ENCODE measurements around the gene OSGEP. TPM values are rescaled to one million over a fixed set of nuclear protein-coding genes. Genes with fewer than 3 reads are reported as not detected.

Gene OSGEP
- total RNA-seq, 2 donors from 2014 or later: 66.2 to 108 TPM

DNA sequence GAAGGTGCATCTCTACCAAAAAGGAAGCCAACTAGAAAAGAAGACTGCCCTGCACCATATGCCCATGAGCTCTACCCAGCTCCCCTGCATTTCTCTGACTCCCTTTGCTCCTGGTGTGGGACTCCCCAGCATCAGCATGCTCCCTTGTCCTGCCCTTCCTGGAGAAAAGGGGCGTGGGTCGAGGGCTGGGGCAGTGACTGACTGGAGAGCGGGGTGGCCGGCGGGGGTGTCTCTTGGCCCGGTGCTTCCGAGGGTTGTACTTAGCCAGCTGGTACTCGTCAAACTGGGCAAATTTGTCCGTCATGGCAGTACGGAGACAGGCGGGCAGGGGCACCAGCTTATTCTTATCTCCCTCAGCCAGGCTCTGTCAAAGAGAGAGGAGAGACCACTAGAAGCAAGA is 51.1 kb downstream of the OSGEP start:
- H3K27me3 ChIP-seq (replicated peaks; ENCODE audit: insufficient read depth): no peaks in the 10 kb centered on the region
- no peak overlapping the region for H3K27ac ChIP-seq
- no peak overlapping the region for H3K4me3 ChIP-seq
- ATAC-seq (ENCODE audit: insufficient number of reproducible peaks, low FRiP score, low read depth) (no peak), DNase-seq (ENCODE audit: low spot score) (no peak)
- peaks cover 65% of the 10 kb centered on the region for H3K36me3 ChIP-seq
- no peaks in the 10 kb centered on the region for H3K4me1 ChIP-seq (ENCODE audit: control insufficient read depth in 1 of 2, low read depth in 2 of 2)
- TF ChIP-seq, protein P1, sequence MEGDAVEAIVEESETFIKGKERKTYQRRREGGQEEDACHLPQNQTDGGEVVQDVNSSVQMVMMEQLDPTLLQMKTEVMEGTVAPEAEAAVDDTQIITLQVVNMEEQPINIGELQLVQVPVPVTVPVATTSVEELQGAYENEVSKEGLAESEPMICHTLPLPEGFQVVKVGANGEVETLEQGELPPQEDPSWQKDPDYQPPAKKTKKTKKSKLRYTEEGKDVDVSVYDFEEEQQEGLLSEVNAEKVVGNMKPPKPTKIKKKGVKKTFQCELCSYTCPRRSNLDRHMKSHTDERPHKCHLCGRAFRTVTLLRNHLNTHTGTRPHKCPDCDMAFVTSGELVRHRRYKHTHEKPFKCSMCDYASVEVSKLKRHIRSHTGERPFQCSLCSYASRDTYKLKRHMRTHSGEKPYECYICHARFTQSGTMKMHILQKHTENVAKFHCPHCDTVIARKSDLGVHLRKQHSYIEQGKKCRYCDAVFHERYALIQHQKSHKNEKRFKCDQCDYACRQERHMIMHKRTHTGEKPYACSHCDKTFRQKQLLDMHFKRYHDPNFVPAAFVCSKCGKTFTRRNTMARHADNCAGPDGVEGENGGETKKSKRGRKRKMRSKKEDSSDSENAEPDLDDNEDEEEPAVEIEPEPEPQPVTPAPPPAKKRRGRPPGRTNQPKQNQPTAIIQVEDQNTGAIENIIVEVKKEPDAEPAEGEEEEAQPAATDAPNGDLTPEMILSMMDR (IDR thresholded peaks at IDR 0.05): no peak
- no peaks in the 10 kb centered on the region for H3K9me3 ChIP-seq

DNA sequence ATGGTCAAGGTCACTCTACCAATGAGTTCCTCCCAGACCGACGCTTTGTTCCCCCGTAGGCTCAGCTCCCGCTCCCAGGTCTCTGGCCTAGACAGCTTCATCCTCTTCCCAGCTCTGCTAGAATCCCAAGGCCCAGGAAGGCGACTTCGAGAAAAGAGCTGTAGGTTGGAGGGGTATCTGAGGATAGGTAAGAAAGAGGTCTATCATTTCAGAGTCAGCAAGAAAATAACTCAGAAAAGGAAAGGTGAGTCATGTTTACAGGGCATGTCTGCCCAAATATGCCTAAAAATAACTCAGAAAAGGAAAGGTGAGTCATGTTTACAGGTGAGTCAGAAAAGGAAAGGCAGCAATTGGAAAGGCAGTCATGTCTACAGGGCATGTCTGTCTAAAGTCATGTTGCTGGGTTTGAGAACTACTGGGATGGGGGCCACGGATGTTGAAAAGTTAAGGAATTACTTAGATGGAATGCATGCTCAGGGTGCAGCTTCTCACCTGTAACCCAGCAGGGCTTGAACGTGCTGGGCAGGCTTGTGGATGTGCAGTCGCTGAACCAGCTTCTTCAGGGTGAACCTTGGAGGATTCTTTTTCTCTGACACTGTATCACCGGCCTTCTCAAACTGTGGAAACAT is 53.5 kb downstream of the OSGEP start:
- no peak for ATAC-seq (ENCODE audit: insufficient number of reproducible peaks, low FRiP score, low read depth)
- TF ChIP-seq, protein P1 (IDR thresholded peaks at IDR 0.05): no peak
- Histone ChIP-seq H3K36me3 (peaks cover 54% of the 10 kb centered on the region), H3K9me3 (no peaks in the 10 kb centered on the region), H3K27me3 (replicated peaks; ENCODE audit: insufficient read depth) (no peaks in the 10 kb centered on the region), H3K4me1 (ENCODE audit: control insufficient read depth in 1 of 2, low read depth in 2 of 2) (no peaks in the 10 kb centered on the region), H3K27ac (no peak overlapping the region), H3K4me3 (no peak overlapping the region)
- DNase-seq (ENCODE audit: low spot score): no peak

DNA sequence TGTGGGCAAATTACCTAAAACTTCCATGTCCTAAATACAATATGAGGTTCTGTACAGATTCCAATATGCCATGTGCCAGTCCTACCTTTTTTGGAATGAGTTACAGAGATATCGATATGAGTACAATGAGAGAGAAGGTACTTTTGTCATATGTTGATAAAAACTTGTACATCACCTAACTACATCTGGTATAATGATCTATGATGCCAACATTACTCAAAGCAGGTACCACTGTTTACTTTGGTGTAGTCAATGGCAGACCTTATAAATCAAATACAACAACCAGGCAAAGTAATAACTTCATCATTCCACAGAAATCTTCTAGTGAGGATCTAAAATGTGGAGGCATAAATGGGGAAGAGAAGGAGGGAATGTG is 54.0 kb downstream of the OSGEP start:
- DNase-seq (ENCODE audit: low spot score) (no peak), ATAC-seq (ENCODE audit: insufficient number of reproducible peaks, low FRiP score, low read depth) (no peak)
- H3K27me3 ChIP-seq (replicated peaks; ENCODE audit: insufficient read depth): no peaks in the 10 kb centered on the region
- H3K27ac ChIP-seq: no peak overlapping the region
- no peak overlapping the region for H3K4me3 ChIP-seq
- peaks cover 55% of the 10 kb centered on the region for H3K36me3 ChIP-seq
- H3K4me1 ChIP-seq (ENCODE audit: control insufficient read depth in 1 of 2, low read depth in 2 of 2): no peaks in the 10 kb centered on the region
- TF ChIP-seq, protein P1 (IDR thresholded peaks at IDR 0.05): no peak
- H3K9me3 ChIP-seq: no peaks in the 10 kb centered on the region

DNA sequence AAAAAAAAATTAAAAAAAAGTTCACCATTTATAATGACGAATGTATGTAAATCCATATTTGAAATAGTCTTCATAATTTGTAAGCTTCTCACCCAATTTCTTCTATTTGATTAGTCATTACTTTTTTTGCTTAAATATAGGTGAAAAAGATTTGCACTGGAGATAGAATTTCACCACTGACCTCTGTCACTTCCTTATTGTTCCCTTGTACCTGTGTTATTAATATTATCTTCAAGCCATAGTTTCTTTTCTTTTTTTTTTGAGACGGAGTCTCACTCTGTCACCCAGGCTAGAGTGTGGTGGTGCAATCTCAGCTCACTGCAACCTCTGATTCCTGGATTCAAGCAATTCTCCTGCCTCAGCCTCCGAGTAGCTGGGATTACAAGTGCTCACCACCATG is 57.1 kb downstream of the OSGEP start:
- ATAC-seq (ENCODE audit: insufficient number of reproducible peaks, low FRiP score, low read depth): no peak
- Histone ChIP-seq H3K9me3 (no peaks in the 10 kb centered on the region), H3K27me3 (replicated peaks; ENCODE audit: insufficient read depth) (no peaks in the 10 kb centered on the region)

More for the DNA sequence above, 57.1 kb downstream of the OSGEP start:
- Histone ChIP-seq H3K27ac (no peak overlapping the region), H3K4me1 (ENCODE audit: control insufficient read depth in 1 of 2, low read depth in 2 of 2) (no peaks in the 10 kb centered on the region), H3K4me3 (no peak overlapping the region), H3K36me3 (peaks cover 49% of the 10 kb centered on the region)
- DNase-seq (ENCODE audit: low spot score): no peak
- TF ChIP-seq, protein P1 (IDR thresholded peaks at IDR 0.05): no peak

Other genes starting within 250 kb of the OSGEP start
- gene OR11H6, start 231.1 kb downstream of the OSGEP start, total RNA-seq: not detected
- gene OR11H7, start 225.8 kb downstream of the OSGEP start, total RNA-seq: not detected
- gene OR11H4, start 215.5 kb downstream of the OSGEP start, total RNA-seq: not detected
- 10 to 100 TPM; 10.2 to 10.4 TPM for gene TTC5, start 148.9 kb downstream of the OSGEP start, total RNA-seq
- gene CCNB1IP1, start 121.5 kb downstream of the OSGEP start, total RNA-seq: 10 to 100 TPM; 47.7 to 60.3 TPM
- gene PARP2, start 111.2 kb downstream of the OSGEP start, total RNA-seq: 1 to 10 TPM; 3.9 to 5.8 TPM
- gene TEP1, start 41.3 kb downstream of the OSGEP start, total RNA-seq: 10 to 100 TPM; 33.0 to 54.2 TPM
- under 1 TPM; 0.14 to 0.42 TPM for gene KLHL33, start 18.6 kb downstream of the OSGEP start, total RNA-seq
- 10 to 100 TPM; 45.9 to 85.6 TPM for gene APEX1, start 414 bp upstream of the OSGEP start, total RNA-seq
- gene PIP4P1, start 6.6 kb upstream of the OSGEP start, total RNA-seq: 10 to 100 TPM; 11.6 to 13.8 TPM
- 100 to 1,000 TPM in 1 of 2 donors, 10 to 100 TPM in 1; 42.4 to 170 TPM for gene PNP, start 14.6 kb upstream of the OSGEP start, total RNA-seq
- gene RNASE10, start 50.7 kb upstream of the OSGEP start, total RNA-seq: not detected
- not detected for gene RNASE9, start 106.2 kb upstream of the OSGEP start, total RNA-seq
- gene RNASE11, start 133.2 kb upstream of the OSGEP start, total RNA-seq: not detected
- not detected for gene RNASE12, start 136.6 kb upstream of the OSGEP start, total RNA-seq
- not detected for gene OR6S1, start 186.9 kb upstream of the OSGEP start, total RNA-seq
- gene RNASE4, start 229.7 kb upstream of the OSGEP start, total RNA-seq: 10 to 100 TPM; 45.6 to 66.4 TPM
- gene ANG, start 234.0 kb upstream of the OSGEP start, total RNA-seq: 10 to 100 TPM; 13.5 to 15.7 TPM

All from thoracic aorta (tissue), 2 donors.